GM19467 (cell line): ENCODE measurements around the gene TCAF1.
"Not testable (repeated sequence)": the region's sequence is repeated elsewhere in the genome, so short reads cannot be mapped to it uniquely, and the experiment has no call there.

Experiments used
- ATAC-seq: cut with Tn5 transposase; IDR thresholded peaks from one replicate; pipeline ENCODE4 v1.9.1; 2021; ENCODE audit warnings: mild to moderate bottlenecking, moderate library complexity; ENCODE audit not compliant: unreplicated experiment

TCAF1 gene

DNA sequence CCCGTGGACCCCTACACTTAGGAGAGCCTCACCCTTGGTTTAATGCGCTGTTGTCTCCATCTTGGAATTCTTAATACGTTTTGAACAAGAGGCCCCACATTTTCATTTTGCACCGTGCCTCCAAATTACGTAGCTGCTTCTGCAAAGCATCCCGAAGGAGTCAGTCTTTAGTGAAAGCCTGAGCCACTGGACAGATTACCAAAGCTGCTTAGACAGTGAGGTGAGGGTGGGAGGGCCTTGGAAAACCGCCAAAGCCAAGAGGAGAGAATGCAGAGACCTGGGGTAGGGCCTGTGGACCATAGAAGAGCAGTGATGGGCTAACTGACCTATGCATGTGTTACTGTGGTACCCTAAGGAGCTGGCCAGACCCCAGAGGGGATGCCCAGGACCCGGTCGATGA, 4.2 kb upstream of the TCAF1 start:
- ATAC-seq: no peak

DNA sequence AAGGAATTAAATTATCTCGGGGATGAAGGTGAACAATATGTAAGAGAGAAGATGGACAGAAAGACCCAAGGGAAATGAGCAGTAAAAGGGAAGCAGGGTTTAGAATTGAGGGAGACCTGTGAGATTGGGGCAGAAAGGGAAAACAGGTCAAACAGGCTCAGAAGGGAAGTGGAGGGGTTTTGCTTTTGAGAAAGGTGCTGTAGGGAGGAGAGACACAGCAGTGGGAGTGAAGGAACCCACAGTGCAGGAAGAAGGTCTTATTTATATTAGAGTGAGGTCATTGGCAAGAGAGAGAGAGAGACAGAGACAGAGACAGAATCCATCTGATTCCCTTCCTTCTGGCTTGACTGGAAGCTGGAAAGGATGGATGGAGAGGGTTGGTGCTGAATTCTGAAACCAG, 3.5 kb upstream of the TCAF1 start:
- no peak for ATAC-seq

DNA sequence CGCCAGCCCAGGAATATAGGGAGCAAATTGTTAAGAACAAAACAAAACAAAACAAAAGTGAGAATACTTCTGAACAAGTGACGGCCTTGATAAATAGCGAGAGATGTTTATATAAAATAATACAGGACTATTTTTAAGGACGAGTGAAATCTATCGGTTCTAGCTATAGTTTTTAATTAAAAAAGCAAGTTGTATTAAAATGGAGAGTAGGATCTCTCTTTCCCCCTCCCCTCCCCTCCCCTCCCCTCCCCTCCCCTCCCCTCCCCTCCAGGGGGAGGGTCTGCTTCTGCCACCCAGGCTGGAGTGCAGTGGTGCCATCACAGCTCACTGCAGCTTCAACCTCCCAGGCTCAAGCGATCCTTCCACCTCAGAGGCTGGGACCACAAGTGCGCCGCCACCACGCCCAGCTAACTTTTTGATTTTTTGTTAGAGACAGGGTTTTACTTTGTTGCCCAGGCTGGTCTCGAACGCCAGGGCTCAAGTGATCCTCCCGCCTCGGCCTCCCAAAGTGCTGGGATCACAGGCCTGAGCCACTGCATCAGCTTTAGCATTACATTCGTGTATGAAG, 440 bp upstream of the TCAF1 start:
- ATAC-seq: no peak

DNA sequence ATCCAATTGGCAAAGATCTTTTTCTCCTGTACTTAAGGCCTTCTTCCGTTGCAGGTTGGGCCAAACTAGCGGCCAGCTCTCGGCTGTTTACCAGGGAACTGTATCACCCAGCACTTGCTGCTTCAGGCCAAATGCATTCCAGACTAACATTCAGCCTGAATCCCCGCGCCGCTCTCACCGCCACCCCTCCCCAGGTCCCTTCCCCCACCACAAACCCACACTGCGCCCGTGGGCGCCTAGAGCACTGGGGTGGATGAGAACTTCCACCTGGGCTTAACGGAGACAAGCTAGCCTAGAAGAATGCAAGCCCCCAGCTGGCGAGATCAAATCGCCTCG, 676 bp downstream of the TCAF1 start:
- ATAC-seq: peak; percentile 23

DNA sequence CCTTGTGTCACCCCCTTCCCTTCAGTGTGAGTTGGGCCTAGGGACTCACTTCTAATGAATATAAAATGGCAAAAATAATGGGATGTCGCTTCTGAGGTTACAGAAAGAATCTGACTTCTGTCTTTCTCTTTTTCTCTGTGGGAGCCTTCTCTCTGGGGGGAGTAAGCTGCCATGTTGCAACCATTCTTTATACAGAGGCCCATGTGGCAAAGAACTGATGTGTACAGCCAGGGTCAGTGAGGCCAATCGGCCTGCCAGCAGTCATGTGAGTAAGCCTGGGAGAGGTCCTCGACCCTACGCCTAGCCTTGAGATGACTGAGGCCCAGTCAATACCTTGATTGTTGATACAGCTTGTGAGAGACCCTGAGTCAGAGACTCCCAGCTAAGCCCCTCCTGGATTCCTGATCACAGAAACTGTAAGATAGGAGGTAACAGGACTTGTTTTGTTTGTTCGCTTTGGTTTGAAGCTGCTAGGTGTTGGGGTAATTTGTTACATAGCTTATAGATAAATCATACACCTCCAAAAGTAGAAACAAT, 1.7 kb downstream of the TCAF1 start:
- no peak for ATAC-seq

DNA sequence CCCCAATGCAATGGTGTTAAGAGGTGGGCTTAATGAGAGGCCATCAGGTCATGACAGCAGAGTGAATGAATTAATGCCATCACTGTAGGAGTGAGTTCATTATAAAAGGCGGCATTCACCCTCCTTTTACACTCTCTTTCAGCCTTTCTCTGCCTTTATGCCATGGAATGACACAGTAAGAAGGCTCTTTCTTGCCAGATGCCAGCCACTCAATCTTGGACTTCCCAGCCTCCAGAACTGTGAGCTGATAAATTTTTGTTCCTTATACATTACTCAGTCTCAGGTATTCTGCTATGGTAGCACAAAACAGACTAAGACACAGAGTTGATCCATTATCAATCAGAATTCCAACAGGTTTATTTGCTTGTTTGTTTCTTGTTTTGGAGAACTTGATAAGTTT, 3.2 kb downstream of the TCAF1 start:
- ATAC-seq: no peak

DNA sequence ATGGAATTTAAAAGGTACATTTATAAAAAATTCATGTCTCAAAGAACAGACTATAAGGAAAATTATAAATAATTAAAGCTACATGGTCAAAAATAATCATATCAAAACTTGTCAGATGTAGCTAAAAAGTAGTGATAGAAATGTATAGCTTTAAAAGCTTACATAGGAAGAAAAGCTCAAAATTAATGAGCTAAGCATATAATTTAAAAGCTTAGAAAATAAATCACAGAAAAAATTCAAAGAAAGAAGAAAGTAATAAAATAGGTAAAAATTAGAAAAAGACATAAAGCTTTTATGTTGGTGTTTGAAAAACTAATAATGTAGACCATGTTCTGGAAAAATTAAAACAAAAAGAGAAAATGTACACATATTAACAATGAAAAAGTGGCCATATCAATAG, 5.3 kb downstream of the TCAF1 start:
- no peak for ATAC-seq

DNA sequence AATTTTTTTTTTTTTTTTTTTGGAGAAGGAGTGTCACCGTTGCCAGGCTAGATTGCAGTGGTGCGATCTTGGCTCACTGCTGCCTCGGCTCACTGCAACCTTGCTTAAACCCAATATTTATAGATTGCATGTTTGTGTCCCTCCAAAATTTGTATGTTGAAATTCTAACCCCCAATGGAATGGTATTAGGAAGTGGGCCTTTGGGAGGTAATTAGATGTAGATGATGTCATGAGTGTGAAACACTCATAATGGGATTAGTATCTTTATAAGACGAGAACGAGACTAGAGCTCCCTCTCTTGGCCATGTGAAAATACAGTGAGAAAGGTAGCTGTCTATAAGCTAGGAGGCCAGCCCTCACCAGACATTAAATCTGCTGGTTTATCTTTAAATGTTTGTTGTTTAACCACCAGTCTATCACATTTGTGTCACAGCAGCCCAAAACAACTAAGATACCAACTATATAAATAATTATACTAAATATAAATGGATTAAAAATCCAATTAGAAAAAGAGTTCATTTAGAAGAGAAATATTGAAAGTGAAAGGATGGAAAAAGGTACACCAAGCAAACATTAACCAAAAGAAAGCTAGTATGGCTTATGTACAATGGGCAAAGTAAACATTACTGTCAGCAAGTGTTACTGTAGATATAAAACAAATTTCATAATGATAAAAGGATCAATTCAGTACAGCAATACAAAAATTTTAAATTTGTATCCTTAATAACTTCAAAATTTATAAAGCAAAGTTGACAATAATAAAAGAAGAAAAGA, 9.3 kb downstream of the TCAF1 start:
- peak; percentile 100 for ATAC-seq

DNA sequence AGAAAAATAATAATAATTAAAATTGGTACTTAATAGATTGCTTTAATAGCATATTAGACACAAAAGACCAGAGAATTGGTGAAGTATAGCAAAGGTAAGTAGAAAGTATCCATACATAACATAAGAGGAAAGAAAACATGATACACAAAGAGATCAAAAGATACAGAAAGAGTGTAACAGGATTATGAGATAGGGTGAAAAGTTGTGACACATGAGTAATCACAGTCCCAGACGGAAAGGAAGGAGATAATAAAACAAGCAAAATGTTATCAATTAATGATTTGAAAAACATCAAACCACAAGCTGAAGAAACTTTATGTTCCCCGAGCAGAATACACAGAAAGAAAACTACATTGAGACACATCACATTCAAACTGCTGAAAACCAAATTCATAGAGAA, 10.5 kb downstream of the TCAF1 start:
- no peak for ATAC-seq

DNA sequence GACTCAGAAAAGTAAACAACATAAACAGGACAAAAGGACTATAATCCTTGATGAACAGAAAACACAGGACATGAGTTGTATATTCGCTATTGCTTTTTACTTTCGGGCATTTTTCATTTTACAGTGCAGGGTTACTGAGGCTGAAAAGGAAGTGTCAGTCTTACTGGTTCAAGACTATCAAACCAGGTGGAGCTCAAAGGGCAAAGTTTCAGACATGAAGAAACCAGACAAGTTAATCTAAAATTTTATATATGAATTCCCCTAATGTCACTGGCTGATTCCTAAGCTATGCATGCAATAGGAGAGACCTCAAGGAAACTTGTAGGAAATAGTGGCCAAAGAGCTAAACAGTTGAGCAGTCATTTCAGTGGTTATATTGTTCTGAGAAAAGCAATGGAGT, 11.4 kb downstream of the TCAF1 start:
- ATAC-seq: no peak

DNA sequence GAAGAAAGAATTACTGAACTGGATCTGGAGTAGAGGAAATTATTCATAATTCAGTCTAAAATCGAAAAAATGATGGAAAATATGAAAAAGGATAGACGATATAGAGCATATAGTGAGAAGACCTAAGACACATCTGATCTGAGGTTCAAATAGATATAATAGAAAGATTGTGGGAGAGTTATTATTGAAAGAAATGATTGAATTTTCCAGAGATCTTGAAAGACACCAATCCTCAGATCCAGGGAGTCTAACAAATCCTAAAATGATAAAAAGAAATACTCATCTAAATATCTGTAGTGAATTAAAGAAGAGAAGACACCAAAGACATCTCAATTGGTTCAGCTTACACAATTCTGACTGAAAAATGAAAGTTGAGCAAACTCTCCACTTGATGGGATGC, 12.9 kb downstream of the TCAF1 start:
- ATAC-seq: no peak

DNA sequence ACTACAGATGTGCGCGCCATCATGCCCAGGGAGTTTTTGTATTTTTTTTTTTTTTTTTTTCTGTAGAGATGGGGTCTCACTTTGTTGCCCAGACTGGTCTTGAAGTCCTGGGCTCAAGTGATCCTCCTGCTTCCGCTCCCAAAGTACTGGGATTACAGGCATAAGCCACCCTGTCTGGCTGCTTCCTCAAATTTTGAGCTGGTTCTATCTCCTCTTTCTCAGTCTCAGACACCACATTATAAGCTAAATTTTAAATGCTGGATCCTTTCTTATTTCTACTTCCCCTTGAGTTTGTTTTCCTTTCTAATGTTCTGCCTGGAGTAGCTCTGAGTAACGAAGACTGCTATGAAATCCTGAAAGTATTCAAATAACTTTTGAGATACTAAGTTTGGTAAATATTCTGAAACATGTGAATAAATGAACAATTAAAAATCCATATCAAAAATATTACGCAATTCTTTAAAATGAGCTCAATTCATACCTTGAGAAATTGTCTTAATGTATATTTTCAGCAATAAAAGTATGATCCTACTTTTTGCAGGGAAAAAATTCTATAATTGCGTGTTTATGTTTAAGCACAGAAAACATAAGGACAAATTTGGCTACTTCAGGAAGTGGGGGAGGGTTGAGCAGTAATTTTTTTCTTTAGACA, 15.0 kb downstream of the TCAF1 start:
- ATAC-seq: no peak

DNA sequence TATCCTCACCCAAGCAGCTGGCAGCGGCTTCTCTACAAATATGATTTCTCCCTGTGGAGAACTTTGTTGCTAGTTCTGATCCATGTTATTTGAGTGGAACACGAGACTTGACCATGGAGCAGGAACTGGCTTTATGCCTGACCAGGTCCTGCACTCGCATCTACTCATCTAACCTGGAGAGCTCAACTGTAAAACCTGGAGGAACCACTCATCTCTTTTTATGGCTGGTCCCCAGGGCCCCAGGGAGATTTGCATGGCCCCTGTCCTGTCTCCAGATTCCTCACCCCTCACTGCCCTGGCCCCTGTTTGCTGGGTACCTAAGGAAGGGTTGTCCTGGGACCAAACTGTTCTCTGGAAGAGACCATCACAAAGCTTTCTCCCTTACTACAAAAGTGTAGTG, 16.0 kb downstream of the TCAF1 start:
- no peak for ATAC-seq

DNA sequence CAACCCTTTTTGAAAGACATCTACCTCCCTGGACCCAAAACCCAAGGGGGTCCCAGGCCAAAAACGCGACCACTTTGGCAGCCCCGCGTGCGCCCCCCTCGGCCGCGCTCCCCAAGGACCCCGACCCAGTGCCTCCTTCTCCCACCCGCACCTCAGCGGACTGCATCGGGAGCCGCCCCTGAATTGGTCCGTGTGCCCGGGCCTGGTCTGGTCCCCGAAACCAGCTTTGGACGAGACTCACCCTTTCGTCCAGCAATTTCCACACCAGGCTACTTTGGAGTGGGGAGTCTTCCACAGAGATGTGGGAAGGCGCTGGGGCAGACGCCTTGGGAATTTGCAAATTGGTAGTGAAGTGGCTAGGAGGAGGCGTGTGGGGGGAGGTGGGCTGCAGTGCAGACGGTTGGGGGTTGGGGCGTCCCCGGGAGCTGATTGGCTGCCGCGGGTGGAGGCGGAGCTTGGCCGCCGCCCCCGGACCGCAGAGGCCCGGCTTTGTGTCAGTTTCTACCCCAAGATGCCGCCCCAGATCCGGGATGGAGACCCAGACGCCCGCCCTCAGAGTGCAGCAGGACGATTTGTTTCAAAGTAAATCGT, 16.9 kb downstream of the TCAF1 start:
- peak; percentile 86 for ATAC-seq

DNA sequence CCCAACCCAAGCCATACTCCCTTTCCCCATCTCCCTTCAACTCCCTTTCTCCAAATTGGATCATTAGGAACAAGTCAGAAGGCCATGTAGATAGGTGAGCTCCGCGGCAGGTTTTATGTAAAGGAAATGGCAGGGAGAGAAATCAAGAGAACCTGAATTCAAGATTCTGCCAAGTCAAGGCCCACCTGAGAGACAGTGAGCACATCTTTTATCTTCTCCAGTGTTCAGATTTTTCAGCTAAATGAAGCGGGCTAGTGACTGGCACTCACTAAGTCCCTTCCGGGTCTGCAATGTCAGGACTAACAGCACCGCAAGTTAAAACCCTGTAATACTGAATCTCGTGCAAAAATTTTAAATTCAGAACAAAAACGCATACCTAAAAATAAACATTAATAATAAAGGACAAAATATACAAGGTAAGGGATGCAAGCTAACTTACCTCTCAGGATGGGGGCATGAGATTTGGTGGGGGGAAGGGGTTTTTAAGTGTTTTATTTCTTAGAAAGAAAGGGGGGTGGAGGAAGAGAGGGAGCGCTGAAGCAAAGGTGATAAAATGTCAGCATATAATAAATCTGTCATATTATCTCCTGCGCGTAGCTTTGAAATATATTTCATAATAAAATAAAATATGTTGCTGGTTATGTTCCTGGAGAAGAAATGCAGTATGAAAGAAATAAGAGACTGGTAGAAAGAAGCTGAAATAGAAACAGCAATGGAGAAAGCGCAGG, 17.6 kb downstream of the TCAF1 start:
- no peak for ATAC-seq

DNA sequence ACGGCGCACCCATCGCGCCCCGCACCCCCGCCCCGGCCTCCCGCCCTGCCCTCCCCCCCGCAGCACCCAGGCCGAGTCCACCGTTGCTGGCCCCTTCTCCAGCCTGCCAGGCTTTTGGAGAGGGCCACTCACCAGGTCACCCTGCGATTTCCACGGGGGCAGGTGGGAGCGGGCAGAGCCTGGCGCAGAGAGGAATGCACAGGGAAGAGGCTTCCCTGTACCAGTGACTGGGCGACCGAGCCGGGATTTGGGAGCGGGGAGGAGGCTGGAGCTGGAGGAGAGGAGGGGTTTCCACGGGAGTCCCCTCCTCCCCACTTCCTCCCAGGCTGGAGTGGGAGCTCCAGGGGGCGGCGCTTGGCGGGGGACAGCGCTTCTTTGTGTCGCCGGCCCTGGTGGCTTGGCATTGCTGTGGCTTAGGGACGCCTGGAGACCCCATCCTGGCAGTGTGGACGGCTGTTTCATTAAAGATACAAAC, 19.3 kb downstream of the TCAF1 start:
- no peak for ATAC-seq

DNA sequence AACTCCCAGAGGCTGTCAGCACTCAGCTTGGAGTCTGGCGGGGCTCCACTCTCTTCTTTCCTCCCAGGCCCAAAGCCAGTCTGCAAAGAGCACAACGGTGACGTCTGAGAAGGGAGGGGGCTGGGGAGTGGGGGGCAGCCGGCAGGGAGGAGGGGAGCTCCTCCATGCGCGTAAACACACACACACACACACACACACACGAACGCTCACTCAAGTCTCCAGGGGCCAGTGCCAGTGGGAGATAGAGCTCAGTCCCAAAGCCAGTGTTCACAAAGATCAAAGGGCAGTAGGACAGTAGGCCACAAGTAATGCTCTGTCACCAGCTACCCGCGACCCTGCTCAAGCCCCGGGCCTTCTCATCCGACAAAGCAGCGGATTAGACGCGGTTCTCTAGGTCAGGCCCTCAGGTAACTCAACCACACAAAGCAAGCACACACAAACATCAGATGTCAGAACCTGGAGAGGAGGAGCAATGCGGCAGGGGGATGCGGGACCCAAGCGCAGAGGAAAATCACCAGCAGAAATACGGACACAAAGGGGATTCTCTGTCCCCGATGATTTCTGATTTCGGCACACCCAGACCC, 19.9 kb downstream of the TCAF1 start:
- ATAC-seq: no peak

DNA sequence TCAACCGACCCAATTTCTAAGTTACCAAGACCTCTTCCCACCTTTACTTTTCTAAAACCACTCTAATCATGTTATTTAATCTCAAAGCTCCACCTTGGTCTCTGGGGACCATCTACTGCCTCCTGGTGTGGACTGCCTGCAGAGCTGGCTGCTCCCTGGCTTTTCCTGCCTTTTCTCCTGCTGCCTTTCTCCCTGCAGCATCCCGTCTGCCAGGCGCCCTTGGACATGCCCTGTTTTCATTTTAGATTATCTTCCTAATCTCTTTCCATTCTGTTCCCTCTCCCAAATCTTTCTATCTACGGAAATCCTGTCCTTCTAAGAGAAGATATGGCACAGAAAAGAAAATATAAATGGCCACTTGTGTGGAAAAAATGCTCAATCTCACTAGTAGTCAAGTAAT, 23.1 kb downstream of the TCAF1 start:
- ATAC-seq: no peak

DNA sequence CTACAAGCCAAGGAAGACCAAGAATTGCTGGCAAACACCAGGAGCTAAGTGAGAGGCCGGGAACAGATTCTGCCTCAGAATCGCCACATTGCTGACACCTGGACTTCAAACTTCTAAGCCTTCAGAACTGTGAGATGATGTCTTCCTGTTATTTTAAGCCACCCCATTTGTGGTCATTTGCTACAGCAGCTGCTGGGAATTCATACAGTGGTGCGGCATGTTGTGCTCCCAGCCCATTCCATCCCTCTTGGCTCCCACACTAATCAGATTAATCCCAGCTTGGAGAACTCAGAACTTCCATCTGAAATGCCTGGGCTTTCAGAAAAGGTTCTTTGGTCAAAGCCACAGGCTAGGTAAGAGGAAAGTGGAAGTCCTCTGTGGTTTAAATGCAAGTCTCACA, 24.9 kb downstream of the TCAF1 start:
- no peak for ATAC-seq

DNA sequence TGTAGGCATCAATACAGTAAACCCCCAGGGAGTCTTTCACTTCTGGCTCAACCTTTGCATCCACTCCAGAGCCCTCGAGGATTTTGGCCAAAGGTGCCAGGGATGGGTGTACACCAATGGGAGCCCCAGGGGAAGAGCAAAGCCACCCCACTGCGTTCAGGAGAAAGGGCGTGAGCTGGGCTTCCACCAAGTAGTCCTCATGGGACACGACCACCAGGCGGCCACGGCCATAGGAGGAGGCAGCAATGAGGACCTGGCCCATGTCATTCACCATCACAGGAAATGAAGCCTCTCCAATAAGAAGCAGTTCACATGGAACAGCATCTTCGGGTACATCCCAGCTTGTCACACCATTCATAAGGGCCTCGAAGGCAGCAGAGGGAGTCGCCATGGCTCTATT, 25.8 kb downstream of the TCAF1 start:
- ATAC-seq: no peak

DNA sequence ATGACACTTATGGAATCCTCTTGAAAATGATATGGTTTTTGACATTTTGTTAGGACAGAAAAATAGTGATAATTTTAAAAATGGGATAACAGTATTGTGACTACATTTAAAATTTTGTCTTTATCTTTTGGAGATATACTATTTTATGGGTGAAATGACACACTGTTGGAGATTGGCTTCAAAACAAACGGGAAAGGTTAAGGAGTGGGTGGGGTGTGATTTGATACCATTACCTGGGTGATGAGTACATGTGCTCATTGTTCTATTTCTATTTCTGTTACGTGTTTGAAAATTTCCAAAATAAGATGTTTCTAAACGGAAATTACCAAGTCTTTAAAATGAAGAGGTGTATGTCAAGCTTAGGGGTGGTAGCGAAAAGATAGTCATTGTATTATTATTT, 28.7 kb downstream of the TCAF1 start:
- ATAC-seq: not testable (repeated sequence)
